ENCODE measurements around the gene WDR27.

The WDR27 gene

GRCh38 chr6:169557887-169558286 lies 143.9 kb downstream of the WDR27 start:
- ChIA-PET POLR2A (no interaction called here), CTCF (interaction anchor here (0.6 kb wide), 1 partner anchor 122 kb away, joined by 5 read pairs; no protein-coding TSS in a partner anchor)
- no peaks in the 10 kb centered on the region for H3K4me1 ChIP-seq (ENCODE audit: control insufficient read depth, insufficient read depth, low read length)
- H3K27ac ChIP-seq (ENCODE audit: extremely low read depth, low read depth, low read length): no peak overlapping the region
- no peak overlapping the region for H3K4me3 ChIP-seq (ENCODE audit: low read depth, low read length)
- no peaks in the 10 kb centered on the region for H3K9me3 ChIP-seq (ENCODE audit: control insufficient read depth, insufficient read depth, low read depth, low read length)
- no peak for TF ChIP-seq KLF1 (tag by site-specific recombination; IDR thresholded peaks at IDR 0.05)
- H3K36me3 ChIP-seq (ENCODE audit: control insufficient read depth in 2 of 2, insufficient read depth in 1 of 2, low read length in 2 of 2): peaks cover 0 to 15% of the 10 kb centered on the region in 2 experiments; a peak in 1 of 3 replicates

GRCh38 chr6:169556758-169557548 lies 144.9 kb downstream of the WDR27 start:
- H3K9me3 ChIP-seq (ENCODE audit: control insufficient read depth, insufficient read depth, low read depth, low read length): no peaks in the 10 kb centered on the region
- no peaks in the 10 kb centered on the region for H3K4me1 ChIP-seq (ENCODE audit: control insufficient read depth, insufficient read depth, low read length)
- H3K36me3 ChIP-seq (ENCODE audit: control insufficient read depth in 2 of 2, insufficient read depth in 1 of 2, low read length in 2 of 2): peaks cover 0 to 15% of the 10 kb centered on the region in 2 experiments; a peak in 1 of 3 replicates
- CTCF ChIA-PET: interaction anchor here (0.6 kb wide), 1 partner anchor 121 kb away, joined by 5 read pairs; no protein-coding TSS in a partner anchor
- no peak overlapping the region for H3K27ac ChIP-seq (ENCODE audit: extremely low read depth, low read depth, low read length)
- H3K4me3 ChIP-seq (ENCODE audit: low read depth, low read length): no peak overlapping the region
- TF ChIP-seq ZNF404 (tag by site-specific recombination; IDR thresholded peaks at IDR 0.05) (no peak), PRDM1 (tag by site-specific recombination; IDR thresholded peaks at IDR 0.05) (no peak), ZNF596 (tag by site-specific recombination; IDR thresholded peaks at IDR 0.05) (no peak), ZNF184 (tag by site-specific recombination; IDR thresholded peaks at IDR 0.05) (no peak), ZNF830 (tag by site-specific recombination; IDR thresholded peaks at IDR 0.05; ENCODE audit: low read depth) (no peak), ZNF571 (tag by site-specific recombination; IDR thresholded peaks at IDR 0.05) (no peak), ZNF677 (tag by site-specific recombination; IDR thresholded peaks at IDR 0.05) (no peak), ZNF280D (tag by site-specific recombination; IDR thresholded peaks at IDR 0.05) (no peak), OSR2 (tag by site-specific recombination; IDR thresholded peaks at IDR 0.05) (no peak), ZNF19 (tag by site-specific recombination; IDR thresholded peaks at IDR 0.05; ENCODE audit: low read depth) (no peak), ZNF350 (tag by site-specific recombination; IDR thresholded peaks at IDR 0.05) (no peak), ZNF24 (tag by site-specific recombination; IDR thresholded peaks at IDR 0.05) (no peak), ZNF394 (tag by site-specific recombination; IDR thresholded peaks at IDR 0.05; ENCODE audit: borderline replicate concordance) (no peak), ZNF157 (tag by site-specific recombination; IDR thresholded peaks at IDR 0.05) (no peak), ZNF76 (tag by site-specific recombination; IDR thresholded peaks at IDR 0.05; ENCODE audit: borderline replicate concordance, low read depth) (no peak), FEZF1 (tag by site-specific recombination; IDR thresholded peaks at IDR 0.05) (no peak), ZNF169 (tag by site-specific recombination; IDR thresholded peaks at IDR 0.05) (no peak), YY2 (tag by site-specific recombination; IDR thresholded peaks at IDR 0.05) (no peak), BCL6B (tag by site-specific recombination; IDR thresholded peaks at IDR 0.05) (no peak), TCF7L2 (IDR thresholded peaks at IDR 0.05; ENCODE audit: borderline replicate concordance, low read depth, low read length) (no peak)
- POLR2A ChIA-PET: no interaction called here

Measured in HEK293 (cell line).